Testis (tissue), 2 donors: ENCODE data around the gene SLC29A4.
"Not testable (repeated sequence)": the region's sequence is repeated elsewhere in the genome, so short reads cannot be mapped to it uniquely, and the experiment has no call there.

Source experiments
- POLR2A ChIP-seq: fragments of 450-650 bp; IDR thresholded peaks from one replicate; pipeline ENCODE4 v1.6.1; 2017; ENCODE audit warnings: antibody characterized with exemption, mild to moderate bottlenecking, moderate library complexity
- TF ChIP-seq, protein P1 (sequence below), 3 experiments: fragments of 450-650 bp in 2 of 3; fragments of 200-600 bp in 1 of 3; sonication (generic) in 1 of 3; IDR thresholded peaks; one replicate each; pipeline ENCODE4 v1.5.1; 2016 to 2019; ENCODE audit warnings: antibody characterized with exemption in 3 of 3, mild to moderate bottlenecking in 2 of 3, moderate library complexity in 1 of 3

DNA sequence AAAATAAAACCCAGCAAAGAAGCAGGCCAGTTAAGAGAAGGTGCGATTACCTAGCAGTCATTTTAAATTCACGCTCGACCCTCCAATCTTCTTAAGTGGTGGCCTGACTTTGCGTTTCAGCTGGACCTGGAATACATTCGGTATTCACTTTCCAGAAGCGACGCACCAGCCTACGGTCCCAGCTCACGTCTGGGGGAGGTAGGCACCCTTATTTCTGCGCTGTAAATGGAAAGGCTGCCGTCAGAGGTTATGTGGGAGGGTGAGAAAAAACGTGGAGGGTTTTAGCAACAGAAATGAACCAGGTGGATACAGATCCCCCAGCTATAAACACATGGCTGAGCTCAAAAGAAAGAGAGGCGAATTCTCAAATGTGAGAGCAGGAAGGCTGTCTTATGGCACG, 29.2 kb upstream of the SLC29A4 start:
- TF ChIP-seq, protein P1, sequence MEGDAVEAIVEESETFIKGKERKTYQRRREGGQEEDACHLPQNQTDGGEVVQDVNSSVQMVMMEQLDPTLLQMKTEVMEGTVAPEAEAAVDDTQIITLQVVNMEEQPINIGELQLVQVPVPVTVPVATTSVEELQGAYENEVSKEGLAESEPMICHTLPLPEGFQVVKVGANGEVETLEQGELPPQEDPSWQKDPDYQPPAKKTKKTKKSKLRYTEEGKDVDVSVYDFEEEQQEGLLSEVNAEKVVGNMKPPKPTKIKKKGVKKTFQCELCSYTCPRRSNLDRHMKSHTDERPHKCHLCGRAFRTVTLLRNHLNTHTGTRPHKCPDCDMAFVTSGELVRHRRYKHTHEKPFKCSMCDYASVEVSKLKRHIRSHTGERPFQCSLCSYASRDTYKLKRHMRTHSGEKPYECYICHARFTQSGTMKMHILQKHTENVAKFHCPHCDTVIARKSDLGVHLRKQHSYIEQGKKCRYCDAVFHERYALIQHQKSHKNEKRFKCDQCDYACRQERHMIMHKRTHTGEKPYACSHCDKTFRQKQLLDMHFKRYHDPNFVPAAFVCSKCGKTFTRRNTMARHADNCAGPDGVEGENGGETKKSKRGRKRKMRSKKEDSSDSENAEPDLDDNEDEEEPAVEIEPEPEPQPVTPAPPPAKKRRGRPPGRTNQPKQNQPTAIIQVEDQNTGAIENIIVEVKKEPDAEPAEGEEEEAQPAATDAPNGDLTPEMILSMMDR (IDR thresholded peaks at IDR 0.05): not testable (repeated sequence)
- TF ChIP-seq POLR2A: not testable (repeated sequence)
